ENCODE results near the gene HLA-DMA. TPM values are rescaled to one million over a fixed set of nuclear protein-coding genes. Genes with fewer than 3 reads are reported as not detected.
"Not testable (repeated sequence)": the region's sequence is repeated elsewhere in the genome, so short reads cannot be mapped to it uniquely, and the experiment has no call there.

Gene HLA-DMA
- total RNA-seq, 4 donors from 2014 or later = 18.3 to 57.0 (median 24.2) TPM

- H3K9me3 ChIP-seq = no peaks in the 10 kb centered on the region
- TF ChIP-seq CTCF (IDR thresholded peaks at IDR 0.05) = no peak
- no peak for TF ChIP-seq POLR2AphosphoS5 (IDR thresholded peaks at IDR 0.05)
- TF ChIP-seq POLR2A (IDR thresholded peaks at IDR 0.05) = no peak
- no peak for TF ChIP-seq EP300 (IDR thresholded peaks at IDR 0.05)
- H3K27me3 ChIP-seq = peaks cover 5% of the 10 kb centered on the region
- no peaks in the 10 kb centered on the region for H3K36me3 ChIP-seq
- no peak overlapping the region for H3K27ac ChIP-seq
- 78% methylated on average over 4 of the region's 4 CpGs for WGBS
- DNase-seq (ENCODE audit: low spot score in 2 of 2) = no peak
- H3K4me3 ChIP-seq = no peak overlapping the region
- peaks cover 18% of the 10 kb centered on the region for H3K4me1 ChIP-seq
Observed at GRCh38 chr6:32943864-32944649, 8.8 kb downstream of the HLA-DMA start.

GRCh38 chr6:32942555-32943123 is 10.3 kb downstream of the HLA-DMA start:
- H3K4me3 ChIP-seq; H3K27me3 ChIP-seq; H3K9me3 ChIP-seq; H3K27ac ChIP-seq; H3K36me3 ChIP-seq; H3K4me1 ChIP-seq; DNase-seq (ENCODE audit: low spot score in 2 of 2): not testable (repeated sequence)
- 92% methylated on average over 9 of the region's 9 CpGs for WGBS

DNA sequence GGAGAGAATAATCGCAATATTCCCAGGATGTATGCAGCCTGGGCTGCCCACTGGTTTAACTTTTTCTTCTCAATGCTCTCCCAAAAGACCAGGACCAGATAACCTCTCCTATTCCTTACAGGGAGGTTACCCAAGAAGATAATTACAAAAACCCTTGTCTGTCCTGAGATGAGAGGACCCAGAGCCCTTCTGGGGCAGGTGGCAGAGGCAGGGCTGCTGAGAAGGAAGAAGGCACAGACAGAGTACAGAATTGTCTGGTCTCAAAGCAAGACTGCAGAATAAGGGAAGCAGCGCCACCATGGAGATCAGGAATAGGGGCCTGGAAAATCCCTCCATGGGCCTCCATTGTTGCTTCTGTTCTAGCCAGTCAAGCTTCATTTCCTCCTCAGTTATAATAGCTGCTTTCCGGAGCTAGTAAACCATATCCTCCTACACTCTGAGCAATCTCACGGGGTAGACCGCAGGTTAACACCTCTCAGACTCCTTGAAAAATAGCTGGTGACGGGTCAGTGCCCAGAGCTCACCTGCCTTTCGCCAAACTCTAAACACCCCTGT is 11.6 kb downstream of the HLA-DMA start:
- no peaks in the 10 kb centered on the region for H3K36me3 ChIP-seq
- TF ChIP-seq EP300 (IDR thresholded peaks at IDR 0.05) (no peak), POLR2A (IDR thresholded peaks at IDR 0.05) (no peak), POLR2AphosphoS5 (IDR thresholded peaks at IDR 0.05) (no peak), CTCF (IDR thresholded peaks at IDR 0.05) (no peak)

GRCh38 chr6:32940656-32941213 is 12.2 kb downstream of the HLA-DMA start, which contains the start of gene HLA-DMB:
Gene HLA-DMB (minus strand): TSS chr6:32941028. CDS start chr6:32940807, 221 bp downstream.
- Histone ChIP-seq H3K36me3 (no peaks in the 10 kb centered on the region), H3K27me3 (peaks cover 5% of the 10 kb centered on the region), H3K4me3 (peak within 1 kb of the TSS; percentile 52), H3K9me3 (no peaks in the 10 kb centered on the region), H3K4me1 (peaks cover 10% of the 10 kb centered on the region), H3K27ac (peak within 1 kb of the TSS; percentile 39)
- DNase-seq (ENCODE audit: low spot score in 2 of 2) = no peak
- WGBS = 13% methylated on average over 9 of the region's 9 CpGs
- no peak for TF ChIP-seq CTCF (IDR thresholded peaks at IDR 0.05)
- no peak for TF ChIP-seq POLR2AphosphoS5 (IDR thresholded peaks at IDR 0.05)
- TF ChIP-seq EP300 (IDR thresholded peaks at IDR 0.05) = no peak
- no peak for TF ChIP-seq POLR2A (IDR thresholded peaks at IDR 0.05)

More for the DNA sequence above, 11.6 kb downstream of the HLA-DMA start:
- H3K27me3 ChIP-seq = peaks cover 5% of the 10 kb centered on the region
- no peaks in the 10 kb centered on the region for H3K9me3 ChIP-seq
- peaks cover 10% of the 10 kb centered on the region for H3K4me1 ChIP-seq
- H3K4me3 ChIP-seq = peak overlapping the region; percentile 52
- peak overlapping the region; percentile 39 for H3K27ac ChIP-seq
- DNase-seq (ENCODE audit: low spot score in 2 of 2) = no peak
- WGBS = 66% methylated on average over 7 of the region's 7 CpGs

GRCh38 chr6:32938494-32938893 is 14.4 kb downstream of the HLA-DMA start:
- 93% methylated on average over 7 of the region's 7 CpGs for whole genome bisulfite sequencing
- TF ChIP-seq EP300 (IDR thresholded peaks at IDR 0.05) (no peak), POLR2AphosphoS5 (IDR thresholded peaks at IDR 0.05) (no peak), POLR2A (IDR thresholded peaks at IDR 0.05) (no peak), CTCF (IDR thresholded peaks at IDR 0.05) (no peak)
- H3K9me3 ChIP-seq = no peaks in the 10 kb centered on the region
- H3K36me3 ChIP-seq = no peaks in the 10 kb centered on the region
- peaks cover 5% of the 10 kb centered on the region for H3K27me3 ChIP-seq
- H3K27ac ChIP-seq = no peak overlapping the region
- no peak for DNase-seq (ENCODE audit: low spot score in 2 of 2)
- no peak overlapping the region for H3K4me3 ChIP-seq
- H3K4me1 ChIP-seq = peaks cover 10% of the 10 kb centered on the region

All from suprapubic skin (tissue), 4 donors.